GM18526 (cell line): Measurements from ENCODE around the gene PHACTR3.

Experiments
- POLR2A ChIP-seq: IDR thresholded peaks from 3 replicates; pipeline ENCODE4 v1.6.1; 2011; ENCODE audit not compliant: insufficient read length; ENCODE audit errors: extremely low read depth

PHACTR3 gene

GRCh38 chr20:59602546-59603080 lies 1.7 kb upstream of the PHACTR3 start:
- TF ChIP-seq POLR2A, result no peak

- TF ChIP-seq POLR2A, result no peak
These were observed 1.2 kb upstream of the PHACTR3 start for GRCh38 chr20:59603176-59603575.

GRCh38 chr20:59604741-59605600 lies 631 bp downstream of the PHACTR3 start:
- no peak for TF ChIP-seq POLR2A

- TF ChIP-seq POLR2A, result no peak
These were observed 1.4 kb downstream of the PHACTR3 start for GRCh38 chr20:59605601-59606364.

GRCh38 chr20:59606566-59606965 lies 2.2 kb downstream of the PHACTR3 start:
- no peak for TF ChIP-seq POLR2A

- no peak for TF ChIP-seq POLR2A
These were observed 4.1 kb downstream of the PHACTR3 start for GRCh38 chr20:59608396-59608795.

- no peak for TF ChIP-seq POLR2A
These were observed 4.5 kb downstream of the PHACTR3 start for GRCh38 chr20:59608871-59609270.

GRCh38 chr20:59611286-59611685 lies 6.9 kb downstream of the PHACTR3 start:
- TF ChIP-seq POLR2A, result no peak

GRCh38 chr20:59613861-59614260 lies 9.5 kb downstream of the PHACTR3 start:
- no peak for TF ChIP-seq POLR2A

GRCh38 chr20:59614714-59615113 lies 10.4 kb downstream of the PHACTR3 start:
- no peak for TF ChIP-seq POLR2A

- no peak for TF ChIP-seq POLR2A
These were observed 12.0 kb downstream of the PHACTR3 start for GRCh38 chr20:59616306-59616705.

- no peak for TF ChIP-seq POLR2A
These were observed 12.9 kb downstream of the PHACTR3 start for GRCh38 chr20:59617221-59617620.

- no peak for TF ChIP-seq POLR2A
These were observed 13.8 kb downstream of the PHACTR3 start for GRCh38 chr20:59618131-59618530.

GRCh38 chr20:59620860-59621505 lies 16.6 kb downstream of the PHACTR3 start:
- no peak for TF ChIP-seq POLR2A

- TF ChIP-seq POLR2A, result no peak
These were observed 18.2 kb downstream of the PHACTR3 start for GRCh38 chr20:59622496-59622895.
